GM13977 (cell line): ENCODE results near the gene OAS3.

Experiments
- DNase-seq: peaks from one replicate; pipeline ENCODE4 v3.0.0; 2012; ENCODE audit warnings: low spot score
- CTCF ChIP-seq: IDR thresholded peaks from 2 replicates; pipeline ENCODE4 v1.5.1; 2012; ENCODE audit warnings: mild to moderate bottlenecking, control low read depth; ENCODE audit not compliant: insufficient read depth; ENCODE audit errors: extremely low read depth, missing control alignments
- in situ Hi-C: fragments of 300-500 bp; cut with MboI; formaldehyde crosslinking; loops from one replicate; pipeline ENCODE4 v1.12.0; 2022; ENCODE audit warnings: low sequenced_read_pairs, low pct_unique_long_range_greater_than_20kb, mixed read lengths, inconsistent platforms; ENCODE audit not compliant: unreplicated experiment

Gene OAS3

GRCh38 chr12:112937741-112938719 lies at the start of gene OAS3:
Gene OAS3, plus strand, starts transcription at chr12:112938474. Its CDS starts 57 bp downstream, at chr12:112938531.
- peak; percentile 61 for DNase-seq
- in situ Hi-C loops, result no loop called here
- TF ChIP-seq CTCF, result no peak

GRCh38 chr12:112891093-112892024 lies 46.9 kb upstream of the OAS3 start:
- TF ChIP-seq CTCF, result no peak
- in situ Hi-C loops, result no loop called here
- no peak for DNase-seq

- in situ Hi-C loops, result no loop called here
- no peak for DNase-seq
- TF ChIP-seq CTCF, result no peak
Measured at GRCh38 chr12:112892856-112893255, 45.4 kb upstream of the OAS3 start.

- in situ Hi-C loops, result no loop called here
- no peak for TF ChIP-seq CTCF
- no peak for DNase-seq
Measured at GRCh38 chr12:112894128-112894527, 44.1 kb upstream of the OAS3 start.

- in situ Hi-C loops, result no loop called here
- DNase-seq, result no peak
- TF ChIP-seq CTCF, result no peak
Measured at GRCh38 chr12:112898380-112898779, 39.9 kb upstream of the OAS3 start.

- in situ Hi-C loops, result no loop called here
- DNase-seq, result peak; percentile 59
- peak; percentile 79 for TF ChIP-seq CTCF
Measured at GRCh38 chr12:112900298-112901145, 37.8 kb upstream of the OAS3 start.
